Mammary microvascular endothelial cell (primary cell): ENCODE data around the gene TMEM126A. TPM values are rescaled to one million over a fixed set of nuclear protein-coding genes. Genes with fewer than 3 reads are reported as not detected.

Source experiments
- total RNA-seq: library from RNA; depleted of rRNA; stranded (reverse); fragments of >200 nt; gene quantifications from 2 replicates; pipeline ENCODE4 v1.2.3, GENCODE V29; 2015

TMEM126A gene
- total RNA-seq, result 48.5 and 64.0 TPM in 2 replicates

DNA sequence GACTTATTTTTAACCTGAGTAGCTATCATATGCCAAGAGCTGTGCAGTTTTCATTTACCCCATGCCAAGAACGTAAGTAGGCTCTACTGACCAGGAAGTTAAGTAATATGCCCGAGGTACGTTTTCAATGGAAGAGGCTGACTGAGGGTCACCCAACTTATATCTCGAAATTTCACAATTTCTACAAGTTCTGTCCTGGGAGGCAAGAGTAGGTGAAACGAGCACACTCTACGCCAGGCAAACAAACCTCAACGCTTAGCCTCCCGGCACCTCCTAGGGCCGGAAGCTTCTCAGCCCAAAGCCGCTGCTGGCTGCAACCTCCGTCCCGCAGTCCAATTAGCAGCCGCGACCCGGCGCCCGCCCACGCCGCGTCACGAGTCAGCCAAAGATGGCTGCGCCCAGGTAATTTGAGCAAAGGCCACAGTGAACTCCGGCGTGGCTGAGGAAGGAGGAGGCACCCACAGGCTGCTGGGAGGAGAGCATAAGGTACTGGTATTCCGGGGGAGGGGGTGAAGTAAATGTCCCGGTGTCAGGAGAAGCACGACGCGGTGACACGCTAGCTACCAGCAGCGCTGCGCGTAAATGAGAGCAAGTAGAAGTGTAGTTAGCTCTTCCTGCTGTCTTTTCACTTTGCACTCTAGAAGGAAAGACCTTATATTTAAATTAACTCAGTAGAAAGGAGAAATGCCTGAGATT lies at the start of gene TMEM126A:
Gene TMEM126A, plus strand, starts transcription at position 364 of the 696 bp plus-strand sequence. CDS start 2,289 bp downstream, outside the sequence.

DNA sequence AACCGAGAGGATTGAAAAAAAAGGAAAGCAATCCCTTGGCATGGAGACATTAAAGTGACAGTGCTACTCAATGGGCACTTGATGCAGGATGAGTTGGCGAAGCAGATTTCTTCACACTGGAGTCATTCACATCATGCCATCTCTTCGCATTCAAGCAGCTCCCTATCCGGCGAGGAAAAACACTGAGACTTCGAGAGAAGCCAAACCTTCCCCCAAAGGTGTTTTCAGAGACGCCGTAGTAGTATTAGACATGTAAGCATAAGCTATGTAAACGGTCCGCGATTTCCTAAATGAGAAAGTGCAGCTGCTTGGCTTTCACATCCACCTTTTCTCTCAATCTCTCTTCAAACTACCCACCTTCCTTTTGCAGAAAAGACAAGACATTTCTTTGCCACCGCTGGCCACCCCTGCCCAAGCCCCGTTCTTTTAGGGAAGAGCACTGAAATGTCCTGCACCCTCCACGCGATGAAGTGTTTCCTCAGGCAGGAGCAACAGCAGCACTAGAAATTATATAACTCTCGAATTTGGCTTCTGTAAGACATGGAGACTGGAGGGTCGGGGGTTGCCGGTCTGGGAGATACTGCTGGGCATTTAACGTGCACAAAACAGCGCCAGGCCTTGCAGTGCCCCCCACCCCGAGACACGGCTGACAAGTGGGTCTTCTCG lies 20.3 kb upstream of the TMEM126A start, which contains the start of gene DLG2:
Gene DLG2, minus strand, starts transcription at position 13 of the 666 bp plus-strand sequence.

GRCh38 chr11:85627998-85628770 lies 19.6 kb upstream of the TMEM126A start, which contains the start of gene TMEM126B:
Gene TMEM126B, plus strand, starts transcription at chr11:85628593. Its CDS starts 15 bp downstream, at chr11:85628608.

DNA sequence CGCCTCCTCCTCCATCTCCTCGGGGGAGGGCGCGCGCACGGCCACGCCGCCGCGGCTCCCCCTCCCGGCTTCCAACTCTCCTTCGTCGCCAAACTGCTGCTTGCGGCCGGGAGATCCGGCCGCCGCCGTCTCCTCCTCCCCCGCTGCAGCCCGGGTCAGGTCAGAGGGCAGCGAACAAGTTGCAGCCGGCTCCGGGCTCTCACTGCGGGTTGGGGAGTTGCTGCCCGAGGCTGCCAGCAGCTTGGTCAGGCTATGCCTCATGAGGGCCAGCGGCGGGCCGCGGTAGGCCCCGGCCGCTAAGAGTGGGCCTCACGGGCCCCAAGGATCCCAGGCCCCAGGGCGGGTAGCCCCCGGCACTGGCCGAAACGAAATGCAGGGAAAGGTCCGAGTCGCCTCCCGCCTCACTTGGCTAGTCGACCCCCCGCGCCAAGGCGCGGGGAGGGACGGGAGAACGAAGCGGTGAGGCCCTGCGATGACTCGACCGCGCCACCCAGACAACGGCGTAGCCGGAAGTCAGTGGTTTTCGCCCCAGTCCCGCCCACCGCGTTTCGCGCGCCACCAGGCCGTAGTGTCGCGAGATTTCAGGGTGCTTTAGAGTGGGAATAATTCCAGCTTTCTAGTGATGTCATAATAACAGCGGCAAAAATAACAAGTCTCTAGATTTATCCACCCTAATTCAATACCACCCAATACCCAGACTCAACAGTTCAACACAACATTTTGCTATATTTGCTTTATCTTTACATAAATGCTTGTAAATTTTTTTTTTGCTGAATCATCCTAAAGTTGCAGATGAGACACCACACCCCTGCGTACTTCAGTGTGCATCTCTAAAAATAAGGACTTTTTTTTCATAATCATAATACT lies 17.1 kb downstream of the TMEM126A start, which contains the start of gene CREBZF:
Gene CREBZF, minus strand, starts transcription at position 515 of the 867 bp plus-strand sequence. Its CDS starts 254 bp downstream, at position 261.

DNA sequence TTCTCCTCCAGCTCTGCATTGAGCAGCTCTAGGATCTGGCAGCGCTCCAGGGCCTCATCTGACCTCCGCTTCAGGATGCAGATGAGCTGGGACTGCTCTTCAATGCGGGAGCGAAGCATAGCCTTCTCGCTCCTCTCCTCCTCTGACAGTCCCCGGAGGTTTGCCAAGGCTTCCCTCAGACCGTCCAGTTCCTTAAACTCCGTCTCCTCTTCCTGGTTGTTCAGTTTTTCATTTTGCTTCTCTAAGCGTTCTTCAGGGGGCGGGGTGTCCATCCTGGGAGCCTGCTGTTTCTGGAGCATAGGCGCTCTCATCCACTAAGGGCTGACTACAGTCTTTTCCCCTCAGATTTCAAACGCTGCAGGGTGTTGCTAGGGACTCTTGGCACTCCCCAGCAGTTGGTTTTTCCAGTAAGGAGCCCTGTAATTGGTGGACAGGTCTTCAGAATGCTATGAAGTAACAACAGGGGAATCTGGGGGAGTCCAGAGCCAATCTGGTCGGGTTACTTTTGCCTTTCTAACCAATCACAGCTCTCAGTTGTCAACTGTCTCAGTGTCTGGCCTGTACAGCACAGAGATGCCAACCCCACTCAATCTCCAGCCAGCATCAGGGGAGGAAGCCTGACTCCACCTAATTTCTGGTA lies 38.2 kb downstream of the TMEM126A start, which contains the start of gene CCDC89:
Gene CCDC89, minus strand, starts transcription at position 376 of the 640 bp plus-strand sequence. Its CDS starts 65 bp downstream, at position 311.

Other genes starting within 250 kb of the TMEM126A start
- gene DLG2, start 20.6 kb upstream of the TMEM126A start, total RNA-seq, result 0.20 TPM in 2 replicates
- 74.3 and 82.7 TPM in 2 replicates for gene TMEM126B, start 19.4 kb upstream of the TMEM126A start, total RNA-seq
- 9.4 and 12.7 TPM in 2 replicates for gene CREBZF, start 17.2 kb downstream of the TMEM126A start, total RNA-seq
- gene CCDC89, start 38.2 kb downstream of the TMEM126A start, total RNA-seq, result 0.10 and 0.13 TPM in 2 replicates
- 2.0 and 6.7 TPM in 2 replicates for gene SYTL2, start 163.2 kb downstream of the TMEM126A start, total RNA-seq
- gene CCDC83, start 207.4 kb downstream of the TMEM126A start, total RNA-seq, result not detected in 2 replicates